Nephron progenitor cell (in vitro differentiated cells): ENCODE measurements around the gene ANXA7.

Source experiments
- DNase-seq: peaks from one replicate; pipeline ENCODE4 v3.0.0; 2021
- H3K27ac Mint-ChIP-seq: 2 replicates; pipeline ENCODE4 v1.8.0; 2021; ENCODE audit warnings: mild to moderate bottlenecking, moderate library complexity, mixed read lengths
- H3K27me3 Mint-ChIP-seq: 2 replicates; pipeline ENCODE4 v1.8.0; 2021; ENCODE audit warnings: mild to moderate bottlenecking, low read depth, mixed read lengths; ENCODE audit not compliant: poor library complexity
- H3K36me3 Mint-ChIP-seq: 2 replicates; pipeline ENCODE4 v1.8.0; 2021; ENCODE audit warnings: low read depth, mixed read lengths
- H3K4me1 Mint-ChIP-seq: 2 replicates; pipeline ENCODE4 v1.8.0; 2021; ENCODE audit warnings: mixed read lengths
- H3K4me3 Mint-ChIP-seq: 2 replicates; pipeline ENCODE4 v1.8.0; 2021; ENCODE audit warnings: mild to moderate bottlenecking, moderate library complexity, mixed read lengths
- H3K9me3 Mint-ChIP-seq: 2 replicates; pipeline ENCODE4 v1.8.0; 2021; ENCODE audit warnings: mild to moderate bottlenecking, moderate library complexity, mixed read lengths
- CTCF ChIP-seq: fragments of 200-600 bp; sonication (generic); IDR thresholded peaks from 2 replicates; pipeline ENCODE4 v1.5.0; 2021; ENCODE audit warnings: antibody characterized with exemption

The ANXA7 gene

GRCh38 chr10:73357166-73357565, 56.7 kb downstream of the ANXA7 start:
- no peak for DNase-seq
- H3K4me3 Mint-ChIP-seq, result peak overlapping the region; percentile 96
- no peak for TF ChIP-seq CTCF
- peaks cover 5% of the 10 kb centered on the region for H3K4me1 Mint-ChIP-seq
- peaks cover 7% of the 10 kb centered on the region for H3K9me3 Mint-ChIP-seq
- peaks cover 74% of the 10 kb centered on the region for H3K27me3 Mint-ChIP-seq
- H3K36me3 Mint-ChIP-seq, result peaks cover 7% of the 10 kb centered on the region
- no peak overlapping the region for H3K27ac Mint-ChIP-seq

GRCh38 chr10:73344269-73344668, 69.6 kb downstream of the ANXA7 start:
- H3K4me3 Mint-ChIP-seq, result no peak overlapping the region
- DNase-seq, result no peak
- H3K36me3 Mint-ChIP-seq, result no peaks in the 10 kb centered on the region
- H3K27ac Mint-ChIP-seq, result no peak overlapping the region
- H3K27me3 Mint-ChIP-seq, result peaks cover 15% of the 10 kb centered on the region
- no peaks in the 10 kb centered on the region for H3K9me3 Mint-ChIP-seq
- no peak for TF ChIP-seq CTCF
- H3K4me1 Mint-ChIP-seq, result no peaks in the 10 kb centered on the region

- TF ChIP-seq CTCF, result no peak
- H3K4me1 Mint-ChIP-seq, result no peaks in the 10 kb centered on the region
- H3K27me3 Mint-ChIP-seq, result peaks cover 5% of the 10 kb centered on the region
- DNase-seq, result no peak
- no peak overlapping the region for H3K27ac Mint-ChIP-seq
- no peaks in the 10 kb centered on the region for H3K36me3 Mint-ChIP-seq
- no peaks in the 10 kb centered on the region for H3K9me3 Mint-ChIP-seq
- H3K4me3 Mint-ChIP-seq, result no peak overlapping the region
Observed at GRCh38 chr10:73340121-73340520, 73.7 kb downstream of the ANXA7 start.

GRCh38 chr10:73339436-73339835, 74.4 kb downstream of the ANXA7 start:
- Mint-ChIP-seq H3K36me3 (no peaks in the 10 kb centered on the region), H3K4me1 (no peaks in the 10 kb centered on the region), H3K27ac (no peak overlapping the region), H3K9me3 (no peaks in the 10 kb centered on the region), H3K4me3 (no peak overlapping the region), H3K27me3 (peaks cover 6% of the 10 kb centered on the region)
- TF ChIP-seq CTCF, result no peak
- no peak for DNase-seq

GRCh38 chr10:73338801-73339368, 75.0 kb downstream of the ANXA7 start:
- H3K36me3 Mint-ChIP-seq, result no peaks in the 10 kb centered on the region
- peaks cover 6% of the 10 kb centered on the region for H3K27me3 Mint-ChIP-seq
- H3K4me3 Mint-ChIP-seq, result no peak overlapping the region
- no peaks in the 10 kb centered on the region for H3K9me3 Mint-ChIP-seq
- no peak for DNase-seq
- no peak overlapping the region for H3K27ac Mint-ChIP-seq
- TF ChIP-seq CTCF, result no peak
- H3K4me1 Mint-ChIP-seq, result no peaks in the 10 kb centered on the region

- no peak overlapping the region for H3K27ac Mint-ChIP-seq
Observed at GRCh38 chr10:73333202-73333601, 80.7 kb downstream of the ANXA7 start.

More at GRCh38 chr10:73333202-73333601, 80.7 kb downstream of the ANXA7 start:
- H3K27me3 Mint-ChIP-seq, result peaks cover 24% of the 10 kb centered on the region
- DNase-seq, result no peak
- no peaks in the 10 kb centered on the region for H3K4me1 Mint-ChIP-seq
- no peaks in the 10 kb centered on the region for H3K36me3 Mint-ChIP-seq
- TF ChIP-seq CTCF, result no peak
- no peaks in the 10 kb centered on the region for H3K9me3 Mint-ChIP-seq
- H3K4me3 Mint-ChIP-seq, result no peak overlapping the region
